Stomach (tissue), 4 donors: ENCODE data around the gene PHACTR3.

Experiments
- CTCF ChIP-seq, 7 experiments: fragments of 450-650 bp in 4 of 7; fragments of 200-600 bp in 3 of 7; sonication (generic) in 3 of 7; IDR thresholded peaks; one replicate each; pipeline ENCODE4 v1.5.1; 2016 to 2019; ENCODE audit warnings: antibody characterized with exemption in 7 of 7, control low read depth in 2 of 7, mild to moderate bottlenecking in 1 of 7
- EP300 ChIP-seq: sonication (generic); formaldehyde crosslinking; IDR thresholded peaks from one replicate; pipeline ENCODE4 v1.6.1; 2017; ENCODE audit warnings: antibody characterized with exemption
- POLR2A ChIP-seq, 4 donors: fragments of 450-650 bp; IDR thresholded peaks; one replicate each; pipeline ENCODE4 v1.6.1; 2016; ENCODE audit warnings: antibody characterized with exemption in 4 of 4, control low read depth in 2 of 4, mild to moderate bottlenecking in 1 of 4, moderate library complexity in 1 of 4

GRCh38 chr20:59705651-59706399 is 101.5 kb downstream of the PHACTR3 start:
- TF ChIP-seq CTCF (IDR thresholded peaks at IDR 0.05), result no peak
- TF ChIP-seq POLR2A (IDR thresholded peaks at IDR 0.05), result no peak
- TF ChIP-seq EP300, result no peak
